GM06990 (cell line): ENCODE results near the gene ANKS6.

ENCODE experiments used
- DNase-seq: peaks from one replicate; pipeline ENCODE4 v3.0.0-alpha.2; 2011; ENCODE audit not compliant: insufficient read length; ENCODE audit errors: extremely low read depth
- H3K27me3 ChIP-seq: replicated peaks from 2 replicates; pipeline ENCODE4 v1.6.0; 2011; ENCODE audit warnings: low read length; ENCODE audit not compliant: control insufficient read depth, insufficient read depth
- H3K36me3 ChIP-seq: 2 replicates; pipeline ENCODE4 v1.5.1; 2011; ENCODE audit warnings: low read length; ENCODE audit not compliant: control insufficient read depth, insufficient read depth
- H3K4me3 ChIP-seq: replicated peaks from 2 replicates; pipeline ENCODE4 v1.5.1; 2011; ENCODE audit warnings: low read depth, mild to moderate bottlenecking, control low read depth, low read length
- CTCF ChIP-seq: IDR thresholded peaks from 2 replicates; pipeline ENCODE4 v1.5.1; 2011; ENCODE audit warnings: low read length, control low read depth, mild to moderate bottlenecking, inconsistent platforms; ENCODE audit not compliant: insufficient read depth, poor library complexity, severe bottlenecking

Gene ANKS6

GRCh38 chr9:98808411-98808815 lies 12.1 kb upstream of the ANKS6 start:
- no peak for DNase-seq
- no peak for TF ChIP-seq CTCF
- no peaks in the 10 kb centered on the region for H3K36me3 ChIP-seq
- no peaks in the 10 kb centered on the region; the same call in none of the 2 replicates for H3K27me3 ChIP-seq
- peak overlapping the region; percentile 63 for H3K4me3 ChIP-seq

- TF ChIP-seq CTCF, result no peak
- Histone ChIP-seq H3K27me3 (no peaks in the 10 kb centered on the region; the same call in none of the 2 replicates), H3K4me3 (peak overlapping the region; percentile 63), H3K36me3 (no peaks in the 10 kb centered on the region)
- no peak for DNase-seq
Observed at GRCh38 chr9:98807814-98808195, 11.4 kb upstream of the ANKS6 start.

GRCh38 chr9:98807070-98807813 lies 10.9 kb upstream of the ANKS6 start, which contains the start of gene GALNT12:
GALNT12 (plus strand) TSS chr9:98807670; CDS start chr9:98807699, 29 bp downstream.
- DNase-seq, result peak; percentile 53
- no peak for TF ChIP-seq CTCF
- peak within 1 kb of the TSS; percentile 63 for H3K4me3 ChIP-seq

GRCh38 chr9:98806394-98807035 lies 10.2 kb upstream of the ANKS6 start:
- no peak for TF ChIP-seq CTCF
- H3K27me3 ChIP-seq, result no peaks in the 10 kb centered on the region; the same call in none of the 2 replicates
- no peaks in the 10 kb centered on the region for H3K36me3 ChIP-seq
- H3K4me3 ChIP-seq, result no peak overlapping the region
- DNase-seq, result no peak

More at GRCh38 chr9:98807070-98807813, 10.9 kb upstream of the ANKS6 start, which contains the start of gene GALNT12:
- Histone ChIP-seq H3K27me3 (no peaks in the 10 kb centered on the region; the same call in none of the 2 replicates), H3K36me3 (no peaks in the 10 kb centered on the region)

GRCh38 chr9:98805506-98806272 lies 9.3 kb upstream of the ANKS6 start:
- no peak for DNase-seq
- no peaks in the 10 kb centered on the region for H3K36me3 ChIP-seq
- H3K27me3 ChIP-seq, result no peaks in the 10 kb centered on the region; the same call in none of the 2 replicates
- no peak for TF ChIP-seq CTCF
- H3K4me3 ChIP-seq, result no peak overlapping the region
